GM20000 (cell line): ENCODE data around the gene ZDHHC24.
"Not testable (repeated sequence)": the region's sequence is repeated elsewhere in the genome, so short reads cannot be mapped to it uniquely, and the experiment has no call there.

Experiments
- DNase-seq: peaks from one replicate; pipeline ENCODE4 v3.0.0; 2012; ENCODE audit warnings: low spot score
- CTCF ChIP-seq: IDR thresholded peaks from 2 replicates; pipeline ENCODE4 v1.5.1; 2012; ENCODE audit warnings: mild to moderate bottlenecking, control low read depth; ENCODE audit errors: extremely low read depth, missing control alignments

The ZDHHC24 gene

GRCh38 chr11:66548774-66549630 lies 3.2 kb upstream of the ZDHHC24 start:
- no peak for TF ChIP-seq CTCF
- no peak for DNase-seq

GRCh38 chr11:66548041-66548440 lies 2.2 kb upstream of the ZDHHC24 start:
- TF ChIP-seq CTCF: no peak
- DNase-seq: no peak

- no peak for TF ChIP-seq CTCF
- no peak for DNase-seq
Measured at GRCh38 chr11:66547662-66548009, 1.8 kb upstream of the ZDHHC24 start.

- peak; percentile 52 for DNase-seq
- no peak for TF ChIP-seq CTCF
Measured at GRCh38 chr11:66546966-66547661, 1.3 kb upstream of the ZDHHC24 start.

GRCh38 chr11:66546368-66546965 lies 619 bp upstream of the ZDHHC24 start, which contains the start of gene ACTN3:
ACTN3 (plus strand) TSS chr11:66546903; CDS start chr11:66546938, 35 bp downstream.
- peak; percentile 61 for DNase-seq
- TF ChIP-seq CTCF: no peak

GRCh38 chr11:66544952-66545351 lies 896 bp downstream of the ZDHHC24 start:
- DNase-seq: not testable (repeated sequence)

- TF ChIP-seq CTCF: peak; percentile 67
- peak; percentile 77 for DNase-seq
Measured at GRCh38 chr11:66543263-66544107, 2.4 kb downstream of the ZDHHC24 start.
